ENCODE results near the gene VSX2. TPM values are rescaled to one million over a fixed set of nuclear protein-coding genes. Genes with fewer than 3 reads are reported as not detected.

Gene VSX2
- not detected in 2 replicates for total RNA-seq

GRCh38 chr14:74238974-74239847 is at the start of gene VSX2:
VSX2 (plus strand) TSS chr14:74239449; CDS start chr14:74239562, 113 bp downstream.

DNA sequence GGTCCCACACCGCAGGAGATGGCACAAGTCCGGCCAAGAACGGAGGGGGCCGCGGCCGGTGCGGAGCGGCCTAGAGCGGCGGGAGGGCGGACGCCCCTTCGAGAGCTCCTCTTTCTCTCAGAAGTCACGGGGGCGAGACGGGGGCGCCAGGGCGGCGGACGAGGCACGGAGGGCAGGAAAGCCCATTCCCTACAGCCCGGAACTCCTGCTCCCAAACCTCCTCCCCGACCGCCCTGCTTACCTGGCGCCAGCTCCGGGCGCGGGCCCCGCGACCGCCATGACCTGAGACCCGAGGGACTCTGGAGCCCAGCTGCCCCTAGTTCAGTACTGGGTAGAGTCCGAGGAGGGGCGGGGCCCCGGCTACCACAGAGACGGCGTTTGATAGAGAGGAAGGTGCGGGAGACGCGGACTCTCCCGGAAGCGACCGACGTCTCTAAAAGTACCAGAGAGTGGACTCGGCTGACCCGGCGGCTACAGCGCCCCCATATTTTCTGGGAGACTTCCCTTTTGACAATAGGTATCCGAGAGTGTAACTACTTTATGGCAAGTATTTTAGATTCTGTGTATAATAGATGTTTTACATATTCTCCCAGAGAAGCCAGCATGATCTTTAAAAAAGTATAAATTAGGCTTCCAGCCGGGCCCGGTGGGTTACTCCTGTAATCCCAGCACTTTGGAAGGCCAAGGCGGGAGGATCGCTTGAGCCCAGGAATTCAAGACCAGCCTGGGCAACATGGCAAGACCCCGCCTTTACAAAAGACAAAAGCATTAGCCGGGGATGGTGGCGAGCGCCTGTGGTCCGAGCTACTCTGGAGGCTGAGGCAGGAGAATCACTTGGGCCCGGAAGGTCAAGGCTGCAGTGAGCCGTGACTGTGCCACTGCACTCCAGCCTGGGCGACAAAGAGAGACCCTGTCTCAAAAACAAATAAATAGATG is 63.7 kb downstream of the VSX2 start, which contains the start of gene ABCD4:
Gene ABCD4, minus strand, starts transcription at position 301 of the 936 bp plus-strand sequence. Its CDS starts 22 bp downstream, at position 279.

Other genes with a start within 250 kb of the VSX2 start
- gene ENTPD5, start 220.2 kb upstream of the VSX2 start, total RNA-seq: 7.4 and 7.5 TPM in 2 replicates
- 0.84 and 2.7 TPM in 2 replicates for gene BBOF1, start 220.1 kb upstream of the VSX2 start, total RNA-seq
- gene ALDH6A1, start 155.0 kb upstream of the VSX2 start, total RNA-seq: 4.5 and 9.0 TPM in 2 replicates
- 4.3 and 4.4 TPM in 2 replicates for gene LIN52, start 154.5 kb upstream of the VSX2 start, total RNA-seq
- gene ABCD4, start 63.5 kb downstream of the VSX2 start, total RNA-seq: 18.1 and 25.5 TPM in 2 replicates
- not detected in 2 replicates for gene VRTN, start 109.0 kb downstream of the VSX2 start, total RNA-seq
- not detected in 2 replicates for gene SYNDIG1L, start 186.8 kb downstream of the VSX2 start, total RNA-seq

All from airway epithelial cell (primary cell).